ENCODE data around the gene GATB.

The GATB gene

DNA sequence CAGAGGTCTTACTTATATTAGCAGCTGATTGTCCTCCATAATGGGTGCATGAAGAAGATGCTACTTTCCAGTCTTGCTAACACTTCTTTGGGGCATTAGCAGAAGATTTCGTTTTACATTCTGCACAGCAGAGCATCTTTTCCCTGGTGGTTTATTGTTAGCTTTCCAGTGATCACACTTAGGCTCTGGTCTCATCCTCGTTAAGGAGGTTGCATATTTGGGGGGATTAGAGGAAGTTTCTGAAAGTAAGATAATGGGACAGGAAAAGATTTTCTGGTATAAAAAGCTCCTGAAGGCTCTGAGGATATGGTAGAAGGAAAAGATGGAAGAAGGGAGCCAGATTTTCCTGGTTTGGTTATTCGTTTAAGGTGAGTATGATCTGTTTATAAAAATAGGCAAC is 134.1 kb downstream of the GATB start:
- no peak for ATAC-seq
- no peak for TF ChIP-seq ZFP30 (CRISPR knock-in tag; IDR thresholded peaks at IDR 0.05)
- TF ChIP-seq SNAI2 (CRISPR knock-in tag; IDR thresholded peaks at IDR 0.05) = no peak
- no peak for TF ChIP-seq ZNF70 (CRISPR knock-in tag; IDR thresholded peaks at IDR 0.05)
- no peak for TF ChIP-seq BACH2 (CRISPR knock-in tag; IDR thresholded peaks at IDR 0.05; ENCODE audit: borderline replicate concordance)
- TF ChIP-seq, protein P1, sequence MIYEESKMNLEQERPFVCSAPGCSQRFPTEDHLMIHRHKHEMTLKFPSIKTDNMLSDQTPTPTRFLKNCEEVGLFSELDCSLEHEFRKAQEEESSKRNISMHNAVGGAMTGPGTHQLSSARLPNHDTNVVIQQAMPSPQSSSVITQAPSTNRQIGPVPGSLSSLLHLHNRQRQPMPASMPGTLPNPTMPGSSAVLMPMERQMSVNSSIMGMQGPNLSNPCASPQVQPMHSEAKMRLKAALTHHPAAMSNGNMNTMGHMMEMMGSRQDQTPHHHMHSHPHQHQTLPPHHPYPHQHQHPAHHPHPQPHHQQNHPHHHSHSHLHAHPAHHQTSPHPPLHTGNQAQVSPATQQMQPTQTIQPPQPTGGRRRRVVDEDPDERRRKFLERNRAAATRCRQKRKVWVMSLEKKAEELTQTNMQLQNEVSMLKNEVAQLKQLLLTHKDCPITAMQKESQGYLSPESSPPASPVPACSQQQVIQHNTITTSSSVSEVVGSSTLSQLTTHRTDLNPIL (CRISPR knock-in tag; IDR thresholded peaks at IDR 0.05; ENCODE audit: low read depth) = no peak
- TF ChIP-seq ESRRG (CRISPR knock-in tag; IDR thresholded peaks at IDR 0.05) = no peak
- TF ChIP-seq OSR1 (CRISPR knock-in tag; IDR thresholded peaks at IDR 0.05) = no peak
- TF ChIP-seq ZFP3 (CRISPR knock-in tag; IDR thresholded peaks at IDR 0.05) = no peak
- no peak for TF ChIP-seq ARNTL (CRISPR knock-in tag; IDR thresholded peaks at IDR 0.05; ENCODE audit: borderline replicate concordance, low read depth)
- TF ChIP-seq, protein P2, sequence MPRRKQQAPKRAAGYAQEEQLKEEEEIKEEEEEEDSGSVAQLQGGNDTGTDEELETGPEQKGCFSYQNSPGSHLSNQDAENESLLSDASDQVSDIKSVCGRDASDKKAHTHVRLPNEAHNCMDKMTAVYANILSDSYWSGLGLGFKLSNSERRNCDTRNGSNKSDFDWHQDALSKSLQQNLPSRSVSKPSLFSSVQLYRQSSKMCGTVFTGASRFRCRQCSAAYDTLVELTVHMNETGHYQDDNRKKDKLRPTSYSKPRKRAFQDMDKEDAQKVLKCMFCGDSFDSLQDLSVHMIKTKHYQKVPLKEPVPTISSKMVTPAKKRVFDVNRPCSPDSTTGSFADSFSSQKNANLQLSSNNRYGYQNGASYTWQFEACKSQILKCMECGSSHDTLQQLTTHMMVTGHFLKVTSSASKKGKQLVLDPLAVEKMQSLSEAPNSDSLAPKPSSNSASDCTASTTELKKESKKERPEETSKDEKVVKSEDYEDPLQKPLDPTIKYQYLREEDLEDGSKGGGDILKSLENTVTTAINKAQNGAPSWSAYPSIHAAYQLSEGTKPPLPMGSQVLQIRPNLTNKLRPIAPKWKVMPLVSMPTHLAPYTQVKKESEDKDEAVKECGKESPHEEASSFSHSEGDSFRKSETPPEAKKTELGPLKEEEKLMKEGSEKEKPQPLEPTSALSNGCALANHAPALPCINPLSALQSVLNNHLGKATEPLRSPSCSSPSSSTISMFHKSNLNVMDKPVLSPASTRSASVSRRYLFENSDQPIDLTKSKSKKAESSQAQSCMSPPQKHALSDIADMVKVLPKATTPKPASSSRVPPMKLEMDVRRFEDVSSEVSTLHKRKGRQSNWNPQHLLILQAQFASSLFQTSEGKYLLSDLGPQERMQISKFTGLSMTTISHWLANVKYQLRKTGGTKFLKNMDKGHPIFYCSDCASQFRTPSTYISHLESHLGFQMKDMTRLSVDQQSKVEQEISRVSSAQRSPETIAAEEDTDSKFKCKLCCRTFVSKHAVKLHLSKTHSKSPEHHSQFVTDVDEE (CRISPR knock-in tag; IDR thresholded peaks at IDR 0.05) = no peak
- no peak for TF ChIP-seq ISL1 (CRISPR knock-in tag; IDR thresholded peaks at IDR 0.05)
- no peak for TF ChIP-seq POU6F1 (CRISPR knock-in tag; IDR thresholded peaks at IDR 0.05; ENCODE audit: borderline replicate concordance, low read depth)
- TF ChIP-seq ZC3H10 (CRISPR knock-in tag; IDR thresholded peaks at IDR 0.05) = no peak

GRCh38 chr4:151626228-151626627 is 134.6 kb downstream of the GATB start:
- TF ChIP-seq ZNF8 (CRISPR knock-in tag; IDR thresholded peaks at IDR 0.05) (no peak), ESRRG (CRISPR knock-in tag; IDR thresholded peaks at IDR 0.05) (no peak), TOX (CRISPR knock-in tag; IDR thresholded peaks at IDR 0.05; ENCODE audit: borderline replicate concordance) (no peak), ZNF565 (CRISPR knock-in tag; conservative IDR thresholded peaks at IDR 0.05; ENCODE audit: low read depth) (no peak), ISL1 (CRISPR knock-in tag; IDR thresholded peaks at IDR 0.05) (no peak), ZFP30 (CRISPR knock-in tag; IDR thresholded peaks at IDR 0.05) (no peak), ZFP3 (CRISPR knock-in tag; IDR thresholded peaks at IDR 0.05) (no peak), SNAI2 (CRISPR knock-in tag; IDR thresholded peaks at IDR 0.05) (no peak), BACH2 (CRISPR knock-in tag; IDR thresholded peaks at IDR 0.05; ENCODE audit: borderline replicate concordance) (no peak), GLIS3 (CRISPR knock-in tag; IDR thresholded peaks at IDR 0.05) (no peak), CSDC2 (CRISPR knock-in tag; IDR thresholded peaks at IDR 0.05) (no peak), PPARA (CRISPR knock-in tag; IDR thresholded peaks at IDR 0.05; ENCODE audit: borderline replicate concordance) (no peak), ARNTL (CRISPR knock-in tag; IDR thresholded peaks at IDR 0.05; ENCODE audit: borderline replicate concordance, low read depth) (no peak), OSR1 (CRISPR knock-in tag; IDR thresholded peaks at IDR 0.05) (no peak), ZNF70 (CRISPR knock-in tag; IDR thresholded peaks at IDR 0.05) (no peak), POU6F1 (CRISPR knock-in tag; IDR thresholded peaks at IDR 0.05; ENCODE audit: borderline replicate concordance, low read depth) (no peak), TCF4 (CRISPR knock-in tag; IDR thresholded peaks at IDR 0.05; ENCODE audit: borderline replicate concordance) (no peak)
- TF ChIP-seq, protein P3, sequence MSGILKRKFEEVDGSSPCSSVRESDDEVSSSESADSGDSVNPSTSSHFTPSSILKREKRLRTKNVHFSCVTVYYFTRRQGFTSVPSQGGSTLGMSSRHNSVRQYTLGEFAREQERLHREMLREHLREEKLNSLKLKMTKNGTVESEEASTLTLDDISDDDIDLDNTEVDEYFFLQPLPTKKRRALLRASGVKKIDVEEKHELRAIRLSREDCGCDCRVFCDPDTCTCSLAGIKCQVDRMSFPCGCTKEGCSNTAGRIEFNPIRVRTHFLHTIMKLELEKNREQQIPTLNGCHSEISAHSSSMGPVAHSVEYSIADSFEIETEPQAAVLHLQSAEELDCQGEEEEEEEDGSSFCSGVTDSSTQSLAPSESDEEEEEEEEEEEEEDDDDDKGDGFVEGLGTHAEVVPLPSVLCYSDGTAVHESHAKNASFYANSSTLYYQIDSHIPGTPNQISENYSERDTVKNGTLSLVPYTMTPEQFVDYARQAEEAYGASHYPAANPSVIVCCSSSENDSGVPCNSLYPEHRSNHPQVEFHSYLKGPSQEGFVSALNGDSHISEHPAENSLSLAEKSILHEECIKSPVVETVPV (CRISPR knock-in tag; IDR thresholded peaks at IDR 0.05) = no peak
- TF ChIP-seq, protein P1 (CRISPR knock-in tag; IDR thresholded peaks at IDR 0.05; ENCODE audit: low read depth) = no peak
- TF ChIP-seq, protein P2 (CRISPR knock-in tag; IDR thresholded peaks at IDR 0.05) = no peak
- no peak for ATAC-seq
